SK-MEL-5 (cell line): ENCODE measurements around the gene ADAMTS17. TPM values are rescaled to one million over a fixed set of nuclear protein-coding genes. Genes with fewer than 3 reads are reported as not detected.
"Not testable (repeated sequence)": the region's sequence is repeated elsewhere in the genome, so short reads cannot be mapped to it uniquely, and the experiment has no call there.

Experiments
- DNase-seq: peaks from one replicate; pipeline ENCODE4 v3.0.0-alpha.2; 2016; ENCODE audit warnings: low read depth, low spot score
- in situ Hi-C: cut with HindIII; loops from 2 replicates; pipeline ENCODE4 v1.10.0; 2016; ENCODE audit warnings: low sequenced_read_pairs, high pct_unique_total_duplicates, low pct_unique_long_range_greater_than_20kb
- total RNA-seq: library from RNA; depleted of rRNA; stranded (reverse); fragments of >200 nt; shearing (Covaris generic); gene quantifications from 2 replicates; pipeline ENCODE4 v1.2.3, GENCODE V29; 2014

The ADAMTS17 gene
- total RNA-seq, 1 experiment from 2014 or later = 1.8 TPM

GRCh38 chr15:100106732-100107131 is 235.0 kb downstream of the ADAMTS17 start:
- in situ Hi-C loops = no loop called here
- no peak for DNase-seq

GRCh38 chr15:100105101-100105500 is 236.7 kb downstream of the ADAMTS17 start:
- in situ Hi-C loops = no loop called here
- no peak for DNase-seq

- no peak for DNase-seq
- in situ Hi-C loops = no loop called here
These were observed 237.5 kb downstream of the ADAMTS17 start for GRCh38 chr15:100104245-100104644.

GRCh38 chr15:100103828-100104227 is 237.9 kb downstream of the ADAMTS17 start:
- in situ Hi-C loops = no loop called here
- no peak for DNase-seq

- DNase-seq = no peak
- in situ Hi-C loops = no loop called here
These were observed 240.2 kb downstream of the ADAMTS17 start for GRCh38 chr15:100101426-100102089.

- in situ Hi-C loops = no loop called here
- DNase-seq = no peak
These were observed 240.8 kb downstream of the ADAMTS17 start for GRCh38 chr15:100100926-100101325.

GRCh38 chr15:100099976-100100375 is 241.8 kb downstream of the ADAMTS17 start:
- no peak for DNase-seq
- in situ Hi-C loops = no loop called here

GRCh38 chr15:100098705-100099104 is 243.1 kb downstream of the ADAMTS17 start:
- in situ Hi-C loops = no loop called here
- DNase-seq = no peak

- in situ Hi-C loops = no loop called here
- no peak for DNase-seq
These were observed 244.2 kb downstream of the ADAMTS17 start for GRCh38 chr15:100097342-100098127.

- in situ Hi-C loops = no loop called here
- no peak for DNase-seq
These were observed 245.1 kb downstream of the ADAMTS17 start for GRCh38 chr15:100096700-100097099.

- in situ Hi-C loops = no loop called here
- no peak for DNase-seq
These were observed 245.6 kb downstream of the ADAMTS17 start for GRCh38 chr15:100096248-100096600.

GRCh38 chr15:100095541-100096247 is 246.1 kb downstream of the ADAMTS17 start:
- DNase-seq = no peak

GRCh38 chr15:100094127-100094510 is 247.7 kb downstream of the ADAMTS17 start:
- in situ Hi-C loops = no loop called here
- DNase-seq = no peak

More at GRCh38 chr15:100095541-100096247, 246.1 kb downstream of the ADAMTS17 start:
- in situ Hi-C loops = no loop called here

- DNase-seq = no peak
- in situ Hi-C loops = no loop called here
These were observed 248.3 kb downstream of the ADAMTS17 start for GRCh38 chr15:100093211-100094126.

GRCh38 chr15:100092034-100092433 is 249.7 kb downstream of the ADAMTS17 start:
- DNase-seq = no peak
- in situ Hi-C loops = no loop called here

- no peak for DNase-seq
These were observed 251.4 kb downstream of the ADAMTS17 start for GRCh38 chr15:100090411-100090810.

GRCh38 chr15:100084042-100084821 is 257.5 kb downstream of the ADAMTS17 start:
- DNase-seq, in situ Hi-C loops: not testable (repeated sequence)

More at GRCh38 chr15:100090411-100090810, 251.4 kb downstream of the ADAMTS17 start:
- in situ Hi-C loops = no loop called here
